T-helper 1 cell treated with Interleukin-12 subunit alpha and Interleukin-12 subunit beta and Interleukin-4 antibody, amounts not matched to agents 30 μg/mL and 1 μg/mL, for 36 hours (primary cell): Measurements from ENCODE around the gene KRT2.

Source experiments
- H3K27ac Mint-ChIP-seq: one replicate; pipeline ENCODE4 v1.8.0; 2021; ENCODE audit warnings: mild to moderate bottlenecking, mixed read lengths
- H3K27me3 Mint-ChIP-seq: one replicate; pipeline ENCODE4 v1.8.0; 2021; ENCODE audit warnings: low read depth, mixed read lengths
- H3K36me3 Mint-ChIP-seq: one replicate; pipeline ENCODE4 v1.8.0; 2021; ENCODE audit warnings: low read depth, mixed read lengths
- H3K4me1 Mint-ChIP-seq: one replicate; pipeline ENCODE4 v1.8.0; 2021; ENCODE audit warnings: low read depth, mixed read lengths
- H3K4me3 Mint-ChIP-seq: one replicate; pipeline ENCODE4 v1.8.0; 2021; ENCODE audit warnings: mild to moderate bottlenecking, moderate library complexity, mixed read lengths
- H3K9me3 Mint-ChIP-seq: one replicate; pipeline ENCODE4 v1.8.0; 2021; ENCODE audit warnings: mixed read lengths

KRT2 gene

DNA sequence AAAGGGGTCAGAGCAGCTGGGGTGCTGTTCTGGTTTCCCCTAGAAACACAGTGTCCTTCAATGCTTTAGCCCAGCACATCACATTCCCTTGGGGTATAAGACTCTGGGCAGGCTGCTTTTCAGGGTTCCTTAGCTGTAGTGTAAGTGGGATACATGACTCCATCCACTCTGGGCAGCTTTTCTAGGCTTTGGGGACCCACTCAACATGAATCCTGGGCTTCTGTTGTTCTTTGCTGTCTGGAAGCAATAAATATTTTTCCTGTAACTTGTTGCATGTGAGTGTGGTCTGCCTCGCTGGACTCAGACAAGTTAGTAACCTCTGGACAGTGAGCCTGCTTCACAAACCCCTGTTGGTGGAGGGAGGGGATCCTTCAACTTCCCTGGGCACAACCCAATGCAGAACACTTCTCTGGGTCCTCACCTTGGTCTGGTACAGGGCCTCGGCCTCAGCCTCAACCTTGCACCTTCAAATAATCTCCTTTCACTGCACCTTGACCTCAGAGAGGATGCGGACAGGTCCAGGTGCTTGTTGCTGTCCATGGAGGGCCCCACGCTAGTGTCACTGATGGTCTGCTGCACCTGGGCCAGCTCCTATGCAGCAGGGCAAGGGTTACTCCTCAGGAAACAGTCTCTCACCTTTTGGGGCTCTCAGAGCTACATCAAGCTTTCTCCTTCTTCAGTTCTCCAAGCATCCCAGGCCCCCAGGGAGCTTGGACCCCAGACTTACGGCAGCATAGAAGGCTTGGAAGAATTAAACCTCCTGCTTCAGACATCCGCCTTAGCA, 20.1 kb downstream of the KRT2 start:
- no peaks in the 10 kb centered on the region for H3K9me3 Mint-ChIP-seq
- no peaks in the 10 kb centered on the region for H3K36me3 Mint-ChIP-seq
- no peak overlapping the region for H3K27ac Mint-ChIP-seq
- peaks cover 34% of the 10 kb centered on the region for H3K4me1 Mint-ChIP-seq
- H3K27me3 Mint-ChIP-seq = peaks cover 8% of the 10 kb centered on the region
- no peak overlapping the region for H3K4me3 Mint-ChIP-seq

DNA sequence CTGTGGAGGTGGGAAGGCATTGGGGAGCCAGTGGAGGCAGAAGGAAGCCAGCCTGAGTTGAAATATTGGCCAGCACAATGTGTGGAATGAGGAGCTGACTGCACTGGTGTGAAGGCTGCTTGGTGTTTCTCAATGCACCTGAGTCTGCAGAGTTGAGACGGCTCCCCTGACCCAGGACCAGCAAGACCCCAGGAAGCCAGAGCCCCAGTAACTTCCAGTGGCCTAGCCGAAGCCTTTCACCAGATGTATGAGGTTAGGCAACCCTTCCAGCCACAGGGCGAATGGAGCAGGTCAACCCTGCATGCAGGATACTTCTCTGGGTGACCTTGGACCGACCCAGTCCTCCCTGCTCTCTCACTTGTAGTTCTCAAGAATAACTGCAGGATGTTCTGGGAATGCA, 20.7 kb downstream of the KRT2 start:
- Mint-ChIP-seq H3K36me3 (no peaks in the 10 kb centered on the region), H3K27me3 (peaks cover 5% of the 10 kb centered on the region), H3K4me1 (peaks cover 35% of the 10 kb centered on the region), H3K4me3 (no peak overlapping the region), H3K9me3 (no peaks in the 10 kb centered on the region), H3K27ac (no peak overlapping the region)

DNA sequence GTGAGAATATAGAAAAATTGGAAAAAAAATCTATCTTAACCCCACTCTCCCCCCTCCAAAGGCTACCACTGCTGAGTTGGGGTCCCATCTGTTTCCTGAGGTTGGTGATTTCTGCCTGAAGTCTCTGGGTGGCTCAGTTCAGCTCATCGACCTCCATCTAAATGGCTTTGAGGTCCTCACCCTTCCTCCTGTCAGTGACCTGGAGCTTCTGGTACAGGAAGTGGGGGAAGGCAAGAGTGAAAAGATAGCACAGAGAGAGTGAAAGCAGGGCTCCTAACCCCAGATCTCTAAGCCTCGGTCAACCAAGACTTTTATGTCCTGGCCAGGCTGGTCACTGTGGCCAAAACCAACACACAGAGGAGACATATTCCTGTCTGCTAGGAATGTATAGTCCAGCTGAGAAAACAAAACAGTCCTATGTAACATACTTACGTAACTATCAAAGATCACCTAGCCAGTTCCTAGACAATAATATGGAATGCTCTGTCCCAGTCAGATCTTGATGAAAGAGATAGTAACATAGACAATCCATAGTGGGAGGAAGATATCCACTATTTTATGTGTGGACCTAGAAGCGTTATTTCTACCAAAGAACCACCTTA, 21.3 kb downstream of the KRT2 start:
- Mint-ChIP-seq H3K27me3 (peaks cover 5% of the 10 kb centered on the region), H3K36me3 (no peaks in the 10 kb centered on the region), H3K27ac (peak overlapping the region; percentile 2), H3K9me3 (no peaks in the 10 kb centered on the region), H3K4me3 (peak overlapping the region; percentile 47), H3K4me1 (peaks cover 33% of the 10 kb centered on the region)

DNA sequence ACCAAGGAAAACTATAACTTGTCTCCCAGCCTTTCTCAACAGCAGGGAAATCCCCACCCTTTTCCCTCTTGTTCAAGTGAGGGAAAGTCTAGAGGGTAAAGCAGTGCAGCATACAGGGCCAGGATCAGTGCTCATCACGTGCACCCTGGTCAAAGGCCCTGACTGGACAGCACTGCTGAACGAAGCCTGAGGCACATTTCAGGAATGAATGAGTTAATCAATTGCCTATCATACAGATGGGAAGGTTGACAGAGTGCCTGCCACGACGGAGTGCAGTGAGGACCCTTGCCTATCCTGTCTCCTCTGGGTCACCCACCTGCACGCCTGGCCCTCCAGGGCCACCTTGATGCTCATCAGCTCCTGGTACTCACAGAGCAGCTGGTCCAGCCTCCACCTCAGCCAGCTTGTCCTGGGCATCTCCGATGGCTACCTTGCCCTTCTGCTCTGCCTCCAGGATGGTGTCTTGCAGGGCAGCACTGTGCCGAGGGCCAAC, 22.0 kb downstream of the KRT2 start:
- H3K27ac Mint-ChIP-seq = no peak overlapping the region
- H3K36me3 Mint-ChIP-seq = no peaks in the 10 kb centered on the region
- H3K9me3 Mint-ChIP-seq = no peaks in the 10 kb centered on the region
- H3K4me3 Mint-ChIP-seq = no peak overlapping the region
- H3K27me3 Mint-ChIP-seq = peaks cover 5% of the 10 kb centered on the region
- peaks cover 33% of the 10 kb centered on the region for H3K4me1 Mint-ChIP-seq

DNA sequence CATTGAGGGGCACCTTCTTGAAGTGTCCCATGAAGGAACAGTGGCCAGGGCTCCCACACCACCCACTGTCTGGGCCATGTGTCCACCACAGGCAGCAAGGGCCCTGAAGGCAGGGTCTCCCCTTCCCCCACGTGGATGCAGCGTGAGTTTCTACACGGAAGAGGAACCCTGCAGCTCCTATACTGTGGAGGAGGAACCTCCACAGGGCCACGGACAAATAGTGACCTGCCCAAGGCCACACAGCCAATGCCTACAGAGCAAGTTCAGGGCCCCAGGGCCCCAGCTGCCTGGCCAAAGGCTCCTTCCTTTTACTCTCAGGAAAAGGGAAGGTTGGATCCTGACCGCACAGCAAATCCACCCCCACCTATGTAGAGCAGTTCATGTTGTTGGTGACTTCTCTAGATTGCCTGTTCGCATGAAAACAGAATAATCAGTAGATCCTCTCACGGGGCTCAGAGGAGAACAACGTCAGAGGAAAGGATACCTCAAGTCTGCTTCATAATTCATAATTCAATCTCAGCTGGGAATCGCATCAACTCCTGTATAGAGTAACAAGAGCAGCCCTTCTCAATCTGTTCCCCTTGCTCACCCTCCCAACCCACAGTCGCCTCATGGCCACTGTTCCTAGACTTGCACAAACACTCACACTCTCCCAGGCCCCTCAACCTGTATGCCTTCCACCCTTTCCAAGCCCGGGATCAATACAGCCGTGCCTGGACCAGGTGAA, 22.6 kb downstream of the KRT2 start:
- no peak overlapping the region for H3K27ac Mint-ChIP-seq
- peaks cover 33% of the 10 kb centered on the region for H3K4me1 Mint-ChIP-seq
- H3K27me3 Mint-ChIP-seq = peaks cover 5% of the 10 kb centered on the region
- H3K36me3 Mint-ChIP-seq = no peaks in the 10 kb centered on the region
- H3K4me3 Mint-ChIP-seq = no peak overlapping the region
- no peaks in the 10 kb centered on the region for H3K9me3 Mint-ChIP-seq

DNA sequence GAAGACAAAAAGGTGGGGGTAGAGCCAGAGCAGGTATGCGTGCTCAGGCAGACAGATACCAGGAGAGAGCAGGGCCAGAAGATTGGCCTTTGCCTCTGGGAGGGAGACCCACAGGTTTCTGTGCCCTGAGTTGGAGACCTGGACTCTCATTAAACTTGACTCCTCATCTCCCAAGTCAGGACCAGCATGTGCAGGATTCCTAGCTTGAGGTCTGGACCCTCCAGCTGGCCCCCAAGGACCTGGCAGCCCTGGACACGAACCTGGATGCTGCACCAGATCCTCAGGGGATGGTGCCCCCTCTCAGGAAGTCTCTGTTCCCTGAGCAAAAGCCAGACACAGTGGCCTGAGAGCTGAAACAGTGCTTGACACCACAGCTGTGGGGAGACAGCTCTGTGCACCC, 23.2 kb downstream of the KRT2 start:
- Mint-ChIP-seq H3K36me3 (no peaks in the 10 kb centered on the region), H3K4me3 (no peak overlapping the region), H3K27ac (no peak overlapping the region), H3K4me1 (peaks cover 27% of the 10 kb centered on the region), H3K9me3 (no peaks in the 10 kb centered on the region), H3K27me3 (peaks cover 9% of the 10 kb centered on the region)

DNA sequence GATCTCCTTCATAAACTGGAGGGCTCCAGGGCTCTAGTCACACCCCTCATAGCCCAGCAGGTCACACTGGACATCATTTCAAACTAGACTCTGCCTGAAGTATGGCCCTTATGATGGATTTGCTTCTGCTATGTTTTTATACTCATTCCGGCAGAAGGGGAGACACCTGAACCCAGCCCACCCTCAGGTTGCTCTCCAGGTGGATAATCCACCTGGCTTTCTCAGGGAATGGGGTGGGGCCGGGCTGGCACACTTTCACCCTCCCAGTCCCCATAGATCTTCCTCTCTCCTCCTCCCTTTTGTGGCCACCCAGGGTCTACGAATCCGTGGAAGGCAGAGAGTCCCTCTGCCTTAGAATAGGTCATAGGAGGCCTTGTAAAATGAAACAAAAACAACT, 23.9 kb downstream of the KRT2 start:
- peaks cover 22% of the 10 kb centered on the region for H3K4me1 Mint-ChIP-seq
- H3K36me3 Mint-ChIP-seq = no peaks in the 10 kb centered on the region
- H3K27me3 Mint-ChIP-seq = peaks cover 11% of the 10 kb centered on the region
- no peak overlapping the region for H3K27ac Mint-ChIP-seq
- H3K9me3 Mint-ChIP-seq = no peaks in the 10 kb centered on the region
- no peak overlapping the region for H3K4me3 Mint-ChIP-seq

DNA sequence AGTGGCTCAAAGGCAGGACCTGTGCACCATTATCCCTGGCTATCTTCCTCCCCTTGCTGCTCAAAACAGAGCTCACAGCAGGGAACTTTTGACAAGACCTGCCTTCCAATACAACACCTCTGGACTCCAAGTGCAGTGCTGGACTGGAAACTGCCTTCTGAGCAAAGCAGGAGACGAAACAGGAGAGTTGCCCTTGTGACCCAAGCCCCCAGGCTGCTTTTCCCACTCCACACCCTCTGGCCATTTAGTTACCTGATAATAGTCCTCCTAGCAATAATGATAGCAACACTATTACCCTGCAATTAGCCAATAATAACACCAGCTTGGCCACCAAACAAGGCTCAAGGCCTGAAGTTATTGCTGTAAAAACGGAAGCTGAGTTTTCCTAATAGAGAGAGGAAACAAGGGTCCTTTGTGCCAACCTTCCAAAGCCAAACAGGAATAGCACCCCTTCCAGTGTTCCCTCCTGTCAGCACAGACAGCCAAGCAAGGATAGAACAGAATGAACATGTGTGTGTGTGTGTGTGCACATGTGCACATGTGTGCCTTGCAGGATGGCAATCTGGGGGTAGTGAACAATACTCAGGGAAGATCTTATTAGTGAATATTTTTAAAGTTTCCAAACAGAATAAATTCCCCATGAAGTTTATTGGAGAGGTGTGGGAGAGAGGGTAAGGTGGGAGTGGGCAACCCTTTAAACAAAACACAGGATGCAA, 24.5 kb downstream of the KRT2 start:
- Mint-ChIP-seq H3K4me3 (no peak overlapping the region), H3K9me3 (no peaks in the 10 kb centered on the region), H3K27ac (no peak overlapping the region), H3K27me3 (peaks cover 17% of the 10 kb centered on the region), H3K4me1 (peaks cover 21% of the 10 kb centered on the region), H3K36me3 (no peaks in the 10 kb centered on the region)

DNA sequence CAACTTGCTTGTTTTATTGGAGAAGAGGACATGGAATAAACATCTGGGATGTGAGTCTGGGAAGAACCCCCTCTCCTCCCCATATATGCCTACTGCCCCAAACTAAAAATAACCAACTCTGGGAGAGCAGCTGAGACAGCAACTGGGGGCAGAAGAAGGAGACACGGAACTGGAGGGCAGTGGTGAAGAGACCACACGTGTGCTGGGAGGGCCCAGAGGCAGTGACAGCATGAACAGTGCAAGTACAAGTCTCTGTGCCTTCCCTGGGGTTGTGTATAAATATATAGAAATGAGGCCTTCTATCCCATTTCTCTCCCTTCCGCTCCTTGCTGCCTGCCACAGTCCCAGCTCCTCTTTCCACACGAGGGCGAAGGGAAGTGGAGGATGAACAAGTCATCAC, 29.7 kb downstream of the KRT2 start:
- Mint-ChIP-seq H3K9me3 (no peaks in the 10 kb centered on the region), H3K27ac (no peak overlapping the region), H3K27me3 (peaks cover 18% of the 10 kb centered on the region), H3K36me3 (no peaks in the 10 kb centered on the region), H3K4me3 (no peak overlapping the region), H3K4me1 (peaks cover 6% of the 10 kb centered on the region)

DNA sequence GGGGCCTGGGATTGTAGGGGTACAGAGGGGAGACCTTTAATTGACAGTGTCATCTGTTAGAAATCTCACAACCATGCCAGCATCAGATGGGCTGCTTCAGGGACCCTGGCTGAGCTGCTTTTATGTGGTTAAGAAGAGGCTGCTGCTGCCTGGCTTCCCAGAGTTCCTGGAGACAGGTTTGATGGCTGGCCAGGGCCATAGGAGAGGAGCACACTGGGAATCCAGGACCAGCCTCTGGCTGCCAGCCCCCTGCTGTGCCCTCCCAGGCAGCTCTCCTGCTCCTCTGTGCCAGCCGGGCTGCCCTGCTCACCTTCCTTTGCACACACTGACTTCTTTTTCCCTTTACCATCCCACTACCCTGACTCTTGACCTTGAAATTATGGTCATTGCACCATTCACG, 33.1 kb downstream of the KRT2 start:
- Mint-ChIP-seq H3K27ac (no peak overlapping the region), H3K27me3 (peaks cover 9% of the 10 kb centered on the region), H3K9me3 (no peaks in the 10 kb centered on the region), H3K4me3 (no peak overlapping the region), H3K36me3 (no peaks in the 10 kb centered on the region), H3K4me1 (peaks cover 19% of the 10 kb centered on the region)

DNA sequence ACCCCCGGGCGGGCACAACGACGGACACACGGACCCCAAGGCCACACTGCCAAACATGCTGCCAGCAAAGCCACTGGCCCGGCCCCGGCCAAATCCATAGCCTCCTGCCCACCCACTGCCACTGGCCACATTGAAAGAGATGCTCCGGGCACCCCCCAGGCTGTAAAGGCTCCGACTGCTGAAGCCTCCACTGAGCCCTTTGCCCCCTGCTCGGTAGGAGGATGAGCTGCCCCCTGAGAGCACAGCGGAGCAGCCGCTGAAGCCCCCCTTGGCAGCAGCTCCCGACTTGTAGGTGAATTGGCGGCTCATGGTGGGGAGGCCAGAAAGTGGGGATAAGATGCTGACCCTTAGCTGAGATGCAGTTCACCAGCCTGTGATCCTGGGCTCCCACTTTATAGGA, 33.8 kb downstream of the KRT2 start, which contains the start of gene KRT73:
TSS of gene KRT73 (minus strand) at position 344 of the 400 bp plus-strand sequence. CDS start at position 309, 35 bp downstream.
- H3K4me3 Mint-ChIP-seq = no peak within 1 kb of the TSS
- no peaks in the 10 kb centered on the region for H3K9me3 Mint-ChIP-seq
- H3K27me3 Mint-ChIP-seq = peaks cover 8% of the 10 kb centered on the region
- H3K4me1 Mint-ChIP-seq = peaks cover 22% of the 10 kb centered on the region
- no peak within 1 kb of the TSS for H3K27ac Mint-ChIP-seq
- no peaks in the 10 kb centered on the region for H3K36me3 Mint-ChIP-seq

DNA sequence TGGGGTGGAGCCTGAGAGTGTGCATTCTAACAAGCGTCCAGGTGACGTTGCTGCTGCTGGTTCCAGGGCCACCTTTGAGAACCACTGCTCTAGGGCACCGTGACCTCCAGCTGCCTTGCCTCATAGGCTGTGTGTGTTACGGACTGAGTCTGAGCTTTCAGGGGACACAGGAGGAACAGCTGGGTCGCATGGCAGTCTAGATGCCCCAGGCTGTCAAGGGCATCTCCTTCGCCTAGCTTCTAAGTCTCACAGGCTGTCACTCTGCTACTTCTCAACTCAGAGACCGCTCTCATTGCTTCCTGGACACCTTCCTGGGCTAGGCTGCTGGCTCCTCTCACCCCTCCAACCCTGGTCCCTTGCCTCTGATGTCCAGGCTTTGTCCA, 34.6 kb downstream of the KRT2 start:
- Mint-ChIP-seq H3K27me3 (no peaks in the 10 kb centered on the region), H3K4me3 (no peak overlapping the region), H3K4me1 (peaks cover 25% of the 10 kb centered on the region), H3K36me3 (no peaks in the 10 kb centered on the region), H3K9me3 (no peaks in the 10 kb centered on the region), H3K27ac (no peak overlapping the region)

DNA sequence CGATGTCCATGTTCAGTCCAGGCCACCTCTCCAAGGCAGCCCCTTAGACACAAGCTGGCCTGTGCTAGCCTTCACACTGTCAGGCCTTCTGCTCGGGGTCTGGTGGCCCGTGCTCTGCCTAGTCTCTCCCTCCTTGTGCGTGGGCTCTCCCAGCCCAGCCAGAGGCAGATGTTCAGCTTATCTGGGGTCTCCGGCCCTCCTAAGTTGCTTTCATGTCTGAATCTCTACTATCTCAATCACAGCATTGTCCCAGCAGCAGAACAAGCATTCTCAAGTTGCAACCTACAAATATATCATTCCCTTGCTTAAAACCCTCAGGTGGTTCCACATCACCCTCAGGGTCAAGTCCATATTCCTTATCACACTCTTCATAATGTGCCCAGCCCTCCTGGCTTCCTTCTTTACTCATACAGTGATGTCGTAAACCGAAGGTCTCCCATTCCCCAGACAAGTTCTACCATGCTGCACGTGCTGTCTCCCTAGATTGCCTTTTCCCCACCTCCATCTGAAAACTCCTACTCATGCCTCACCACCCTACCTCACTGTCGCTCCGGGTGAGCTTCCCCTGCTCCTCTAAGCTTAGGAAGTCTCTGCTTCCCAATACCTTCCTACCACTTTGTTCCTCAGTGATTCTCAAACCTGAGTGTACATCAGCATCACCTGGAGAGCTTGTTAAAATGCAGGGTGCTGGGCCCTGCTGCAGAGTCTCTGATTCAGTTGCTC, 35.2 kb downstream of the KRT2 start:
- Mint-ChIP-seq H3K27ac (peak overlapping the region; percentile 31), H3K9me3 (no peaks in the 10 kb centered on the region), H3K4me3 (no peak overlapping the region), H3K36me3 (no peaks in the 10 kb centered on the region), H3K27me3 (peaks cover under 1% of the 10 kb centered on the region), H3K4me1 (peaks cover 30% of the 10 kb centered on the region)

DNA sequence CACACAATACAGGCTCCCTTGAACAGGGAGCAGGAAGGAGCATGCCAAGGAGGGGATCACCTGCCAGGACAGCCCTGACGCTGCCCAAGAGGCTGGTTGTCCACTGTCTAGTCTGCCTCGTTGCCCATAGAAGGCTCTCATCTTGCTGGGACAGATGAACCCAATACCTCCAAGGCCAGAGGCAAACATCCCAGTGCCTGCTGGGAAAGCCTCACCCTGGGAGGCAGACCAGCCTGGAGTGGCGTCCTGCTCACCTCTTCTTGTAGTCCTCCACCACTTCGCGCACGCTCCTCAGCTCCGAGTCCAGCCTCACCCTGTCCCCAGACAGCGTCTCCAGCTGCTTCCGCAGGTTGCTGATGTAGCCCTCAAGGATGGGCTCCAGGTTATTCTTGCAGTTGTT, 36.1 kb downstream of the KRT2 start:
- Mint-ChIP-seq H3K27me3 (peaks cover 5% of the 10 kb centered on the region), H3K4me3 (no peak overlapping the region), H3K36me3 (no peaks in the 10 kb centered on the region), H3K4me1 (peaks cover 34% of the 10 kb centered on the region), H3K27ac (no peak overlapping the region), H3K9me3 (no peaks in the 10 kb centered on the region)
